Loucy (cell line): ENCODE results near the gene SMIM15.

Source experiments
- EZH2phosphoT487 ChIP-seq: fragments of 200-600 bp; IDR thresholded peaks from 2 replicates; pipeline ENCODE4 v1.6.1; 2018; ENCODE audit warnings: antibody characterized with exemption, mild to moderate bottlenecking, moderate library complexity, borderline replicate concordance
- TF ChIP-seq, protein P1 (sequence below): fragments of 200-600 bp; sonication (generic); conservative IDR thresholded peaks from 2 replicates; pipeline ENCODE4 v1.5.1; 2014; ENCODE audit warnings: mild to moderate bottlenecking, antibody characterized with exemption, low read length

DNA sequence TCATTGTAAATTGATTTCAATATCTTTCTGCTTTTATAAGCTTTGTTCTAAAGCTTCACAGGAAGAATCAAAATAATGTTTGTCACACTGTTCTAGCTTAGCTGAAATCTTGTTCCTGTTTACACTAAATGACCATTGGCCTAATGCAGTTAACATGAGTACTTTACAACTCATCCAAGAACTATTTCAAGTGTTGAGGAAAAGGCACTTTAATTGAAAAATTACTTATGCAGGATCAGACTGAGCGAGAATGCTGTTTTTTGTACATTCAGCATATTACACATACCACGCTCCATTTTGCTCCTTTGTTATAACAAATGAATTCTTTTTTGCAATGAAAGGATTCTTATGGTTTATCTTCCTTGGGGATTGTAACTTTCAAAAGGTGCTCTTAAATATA lies 22.4 kb upstream of the SMIM15 start:
- TF ChIP-seq, protein P1, sequence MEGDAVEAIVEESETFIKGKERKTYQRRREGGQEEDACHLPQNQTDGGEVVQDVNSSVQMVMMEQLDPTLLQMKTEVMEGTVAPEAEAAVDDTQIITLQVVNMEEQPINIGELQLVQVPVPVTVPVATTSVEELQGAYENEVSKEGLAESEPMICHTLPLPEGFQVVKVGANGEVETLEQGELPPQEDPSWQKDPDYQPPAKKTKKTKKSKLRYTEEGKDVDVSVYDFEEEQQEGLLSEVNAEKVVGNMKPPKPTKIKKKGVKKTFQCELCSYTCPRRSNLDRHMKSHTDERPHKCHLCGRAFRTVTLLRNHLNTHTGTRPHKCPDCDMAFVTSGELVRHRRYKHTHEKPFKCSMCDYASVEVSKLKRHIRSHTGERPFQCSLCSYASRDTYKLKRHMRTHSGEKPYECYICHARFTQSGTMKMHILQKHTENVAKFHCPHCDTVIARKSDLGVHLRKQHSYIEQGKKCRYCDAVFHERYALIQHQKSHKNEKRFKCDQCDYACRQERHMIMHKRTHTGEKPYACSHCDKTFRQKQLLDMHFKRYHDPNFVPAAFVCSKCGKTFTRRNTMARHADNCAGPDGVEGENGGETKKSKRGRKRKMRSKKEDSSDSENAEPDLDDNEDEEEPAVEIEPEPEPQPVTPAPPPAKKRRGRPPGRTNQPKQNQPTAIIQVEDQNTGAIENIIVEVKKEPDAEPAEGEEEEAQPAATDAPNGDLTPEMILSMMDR, result no peak
- TF ChIP-seq EZH2phosphoT487, result no peak
